Measurements from ENCODE around the gene SRCAP.

The SRCAP gene

GRCh38 chr16:30720086-30720485, 21.1 kb downstream of the SRCAP start:
- Histone ChIP-seq H3K36me3 (ENCODE audit: control insufficient read depth, insufficient read depth, low read length) (peaks cover 60% of the 10 kb centered on the region), H3K27me3 (ENCODE audit: control insufficient read depth, insufficient read depth, low read length) (no peaks in the 10 kb centered on the region), H3K4me1 (ENCODE audit: control insufficient read depth, insufficient read depth, low read length) (no peaks in the 10 kb centered on the region; the same call in 1 of the 2 replicates), H3K9me3 (ENCODE audit: control insufficient read depth, insufficient read depth, low read length) (no peaks in the 10 kb centered on the region), H3K4me3 (ENCODE audit: low read length) (no peak overlapping the region), H3K27ac (ENCODE audit: low read length) (no peak overlapping the region)
- WGBS (ENCODE audit: insufficient coverage, insufficient read length), result no CpG with 5 or more reads among the region's 11 CpGs
- no peak for DNase-seq (ENCODE audit: low read depth, low spot score)

GRCh38 chr16:30720694-30721093, 21.7 kb downstream of the SRCAP start:
- Histone ChIP-seq H3K4me3 (ENCODE audit: low read length) (no peak overlapping the region), H3K4me1 (ENCODE audit: control insufficient read depth, insufficient read depth, low read length) (no peaks in the 10 kb centered on the region; the same call in 1 of the 2 replicates), H3K9me3 (ENCODE audit: control insufficient read depth, insufficient read depth, low read length) (no peaks in the 10 kb centered on the region), H3K36me3 (ENCODE audit: control insufficient read depth, insufficient read depth, low read length) (peaks cover 63% of the 10 kb centered on the region), H3K27me3 (ENCODE audit: control insufficient read depth, insufficient read depth, low read length) (no peaks in the 10 kb centered on the region), H3K27ac (ENCODE audit: low read length) (no peak overlapping the region)
- DNase-seq (ENCODE audit: low read depth, low spot score), result no peak
- WGBS (ENCODE audit: insufficient coverage, insufficient read length), result no CpG with 5 or more reads among the region's 9 CpGs

- DNase-seq (ENCODE audit: low read depth, low spot score), result no peak
- H3K27ac ChIP-seq (ENCODE audit: low read length), result no peak overlapping the region
- H3K4me1 ChIP-seq (ENCODE audit: control insufficient read depth, insufficient read depth, low read length), result no peaks in the 10 kb centered on the region; the same call in 1 of the 2 replicates
- no CpG with 5 or more reads among the region's 8 CpGs for WGBS (ENCODE audit: insufficient coverage, insufficient read length)
- peaks cover 58% of the 10 kb centered on the region for H3K36me3 ChIP-seq (ENCODE audit: control insufficient read depth, insufficient read depth, low read length)
- no peaks in the 10 kb centered on the region for H3K9me3 ChIP-seq (ENCODE audit: control insufficient read depth, insufficient read depth, low read length)
- no peak overlapping the region for H3K4me3 ChIP-seq (ENCODE audit: low read length)
- H3K27me3 ChIP-seq (ENCODE audit: control insufficient read depth, insufficient read depth, low read length), result no peaks in the 10 kb centered on the region
Observed at GRCh38 chr16:30721167-30721566, 22.2 kb downstream of the SRCAP start.

DNA sequence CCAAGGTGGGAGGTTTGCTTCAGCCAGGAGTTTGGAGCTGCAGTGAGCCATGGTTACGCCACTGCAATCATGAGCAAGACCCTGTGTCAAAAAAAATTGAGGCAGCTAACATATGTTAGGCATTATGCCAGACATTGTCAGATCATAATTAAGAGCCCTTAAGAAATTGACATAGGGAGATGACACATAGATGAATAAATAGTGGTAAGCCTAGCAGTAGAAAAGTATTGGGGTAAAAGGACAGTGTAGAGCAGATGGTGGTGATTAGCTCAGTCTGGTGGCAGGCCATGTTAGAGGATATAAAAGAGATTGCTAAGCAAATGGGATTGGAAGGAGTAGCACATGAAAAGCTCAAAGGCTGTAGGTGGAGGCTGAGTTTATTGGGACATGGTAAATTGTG, 22.6 kb downstream of the SRCAP start:
- Histone ChIP-seq H3K4me1 (ENCODE audit: control insufficient read depth, insufficient read depth, low read length) (no peaks in the 10 kb centered on the region; the same call in 1 of the 2 replicates), H3K4me3 (ENCODE audit: low read length) (no peak overlapping the region), H3K9me3 (ENCODE audit: control insufficient read depth, insufficient read depth, low read length) (no peaks in the 10 kb centered on the region), H3K36me3 (ENCODE audit: control insufficient read depth, insufficient read depth, low read length) (peaks cover 55% of the 10 kb centered on the region), H3K27ac (ENCODE audit: low read length) (no peak overlapping the region), H3K27me3 (ENCODE audit: control insufficient read depth, insufficient read depth, low read length) (no peaks in the 10 kb centered on the region)
- no CpG with 5 or more reads among the region's 1 CpG for WGBS (ENCODE audit: insufficient coverage, insufficient read length)
- DNase-seq (ENCODE audit: low read depth, low spot score), result no peak

DNA sequence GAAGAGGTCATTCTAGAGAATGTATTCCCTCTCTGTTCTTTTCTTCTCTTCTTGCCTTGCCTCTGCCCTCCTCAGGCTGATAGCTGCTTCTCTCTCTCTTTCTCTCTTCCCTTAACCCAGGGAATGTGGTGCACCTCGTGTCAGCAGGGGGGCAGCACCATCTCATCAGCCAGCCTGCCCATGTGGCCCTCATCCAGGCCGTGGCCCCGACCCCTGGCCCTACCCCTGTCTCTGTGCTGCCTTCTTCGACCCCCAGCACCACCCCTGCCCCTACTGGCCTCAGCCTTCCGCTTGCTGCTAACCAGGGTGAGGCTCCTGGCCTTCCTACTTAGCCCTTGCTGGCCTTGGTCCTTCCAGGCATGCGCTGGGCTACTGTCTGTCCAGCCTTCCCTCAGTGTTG, 23.5 kb downstream of the SRCAP start:
- no CpG with 5 or more reads among the region's 6 CpGs for WGBS (ENCODE audit: insufficient coverage, insufficient read length)
- no peak overlapping the region for H3K4me3 ChIP-seq (ENCODE audit: low read length)
- no peaks in the 10 kb centered on the region; the same call in 1 of the 2 replicates for H3K4me1 ChIP-seq (ENCODE audit: control insufficient read depth, insufficient read depth, low read length)
- peaks cover 53% of the 10 kb centered on the region for H3K36me3 ChIP-seq (ENCODE audit: control insufficient read depth, insufficient read depth, low read length)
- no peaks in the 10 kb centered on the region for H3K27me3 ChIP-seq (ENCODE audit: control insufficient read depth, insufficient read depth, low read length)
- H3K9me3 ChIP-seq (ENCODE audit: control insufficient read depth, insufficient read depth, low read length), result no peaks in the 10 kb centered on the region
- no peak for DNase-seq (ENCODE audit: low read depth, low spot score)
- no peak overlapping the region for H3K27ac ChIP-seq (ENCODE audit: low read length)

DNA sequence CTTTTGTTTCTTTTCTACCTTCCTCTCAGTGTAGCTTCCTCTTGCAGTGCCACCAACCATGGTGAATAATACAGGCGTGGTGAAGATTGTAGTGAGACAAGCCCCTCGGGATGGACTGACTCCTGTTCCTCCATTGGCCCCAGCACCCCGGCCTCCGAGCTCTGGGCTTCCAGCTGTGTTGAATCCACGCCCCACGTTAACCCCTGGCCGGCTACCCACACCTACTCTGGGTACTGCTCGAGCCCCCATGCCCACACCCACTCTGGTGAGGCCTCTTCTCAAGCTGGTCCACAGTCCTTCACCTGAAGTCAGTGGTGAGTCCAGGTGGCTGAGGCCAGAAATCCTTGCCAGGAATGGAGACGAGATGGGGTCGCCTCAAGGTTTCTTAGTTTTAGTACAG, 23.9 kb downstream of the SRCAP start:
- DNase-seq (ENCODE audit: low read depth, low spot score), result no peak
- no peaks in the 10 kb centered on the region for H3K9me3 ChIP-seq (ENCODE audit: control insufficient read depth, insufficient read depth, low read length)
- no peaks in the 10 kb centered on the region for H3K27me3 ChIP-seq (ENCODE audit: control insufficient read depth, insufficient read depth, low read length)
- H3K4me1 ChIP-seq (ENCODE audit: control insufficient read depth, insufficient read depth, low read length), result no peaks in the 10 kb centered on the region; the same call in 1 of the 2 replicates
- H3K4me3 ChIP-seq (ENCODE audit: low read length), result no peak overlapping the region
- H3K27ac ChIP-seq (ENCODE audit: low read length), result no peak overlapping the region
- H3K36me3 ChIP-seq (ENCODE audit: control insufficient read depth, insufficient read depth, low read length), result peaks cover 53% of the 10 kb centered on the region
- WGBS (ENCODE audit: insufficient coverage, insufficient read length), result no CpG with 5 or more reads among the region's 10 CpGs

GRCh38 chr16:30723725-30724355, 24.9 kb downstream of the SRCAP start:
- Histone ChIP-seq H3K4me3 (ENCODE audit: low read length) (no peak overlapping the region), H3K36me3 (ENCODE audit: control insufficient read depth, insufficient read depth, low read length) (peaks cover 53% of the 10 kb centered on the region), H3K9me3 (ENCODE audit: control insufficient read depth, insufficient read depth, low read length) (no peaks in the 10 kb centered on the region), H3K27ac (ENCODE audit: low read length) (no peak overlapping the region), H3K27me3 (ENCODE audit: control insufficient read depth, insufficient read depth, low read length) (no peaks in the 10 kb centered on the region), H3K4me1 (ENCODE audit: control insufficient read depth, insufficient read depth, low read length) (peaks cover 1% of the 10 kb centered on the region; the same call in 1 of the 2 replicates)
- DNase-seq (ENCODE audit: low read depth, low spot score), result no peak
- no CpG with 5 or more reads among the region's 12 CpGs for WGBS (ENCODE audit: insufficient coverage, insufficient read length)

- no peak overlapping the region for H3K4me3 ChIP-seq (ENCODE audit: low read length)
- WGBS (ENCODE audit: insufficient coverage, insufficient read length), result no CpG with 5 or more reads among the region's 23 CpGs
- no peaks in the 10 kb centered on the region for H3K9me3 ChIP-seq (ENCODE audit: control insufficient read depth, insufficient read depth, low read length)
- H3K36me3 ChIP-seq (ENCODE audit: control insufficient read depth, insufficient read depth, low read length), result peaks cover 51% of the 10 kb centered on the region
- H3K27me3 ChIP-seq (ENCODE audit: control insufficient read depth, insufficient read depth, low read length), result no peaks in the 10 kb centered on the region
- H3K27ac ChIP-seq (ENCODE audit: low read length), result no peak overlapping the region
- peaks cover 1% of the 10 kb centered on the region; the same call in 1 of the 2 replicates for H3K4me1 ChIP-seq (ENCODE audit: control insufficient read depth, insufficient read depth, low read length)
- no peak for DNase-seq (ENCODE audit: low read depth, low spot score)
Observed at GRCh38 chr16:30724641-30725417, 25.9 kb downstream of the SRCAP start.

- no peak for DNase-seq (ENCODE audit: low read depth, low spot score)
- WGBS (ENCODE audit: insufficient coverage, insufficient read length), result no CpG with 5 or more reads among the region's 3 CpGs
- Histone ChIP-seq H3K36me3 (ENCODE audit: control insufficient read depth, insufficient read depth, low read length) (peaks cover 47% of the 10 kb centered on the region), H3K4me3 (ENCODE audit: low read length) (no peak overlapping the region), H3K27me3 (ENCODE audit: control insufficient read depth, insufficient read depth, low read length) (no peaks in the 10 kb centered on the region), H3K27ac (ENCODE audit: low read length) (no peak overlapping the region), H3K9me3 (ENCODE audit: control insufficient read depth, insufficient read depth, low read length) (no peaks in the 10 kb centered on the region), H3K4me1 (ENCODE audit: control insufficient read depth, insufficient read depth, low read length) (peaks cover 1% of the 10 kb centered on the region; the same call in 1 of the 2 replicates)
Observed at GRCh38 chr16:30725418-30725792, 26.4 kb downstream of the SRCAP start.

DNA sequence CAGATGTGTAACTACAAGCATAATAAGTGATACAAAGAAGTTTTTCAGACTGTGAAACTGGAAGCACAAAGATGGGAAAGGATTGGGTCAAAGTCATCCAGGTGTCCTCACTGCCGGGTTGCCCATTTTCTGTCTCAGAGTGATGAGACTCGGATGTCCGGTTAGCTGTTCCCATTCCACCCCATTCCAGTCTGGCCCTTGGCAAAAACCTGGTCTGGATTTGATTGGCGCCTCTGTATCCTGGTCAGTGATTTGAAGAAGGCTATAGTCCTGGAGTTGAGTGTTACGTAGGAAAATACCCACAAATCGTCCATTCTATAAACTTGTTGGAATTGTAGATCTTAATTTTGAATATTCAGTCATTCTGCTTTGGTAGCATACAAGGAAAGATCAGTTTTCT, 29.4 kb downstream of the SRCAP start:
- peaks cover 22% of the 10 kb centered on the region for H3K36me3 ChIP-seq (ENCODE audit: control insufficient read depth, insufficient read depth, low read length)

More for the DNA sequence above, 29.4 kb downstream of the SRCAP start:
- WGBS (ENCODE audit: insufficient coverage, insufficient read length), result no CpG with 5 or more reads among the region's 6 CpGs
- no peak overlapping the region for H3K27ac ChIP-seq (ENCODE audit: low read length)
- no peaks in the 10 kb centered on the region for H3K9me3 ChIP-seq (ENCODE audit: control insufficient read depth, insufficient read depth, low read length)
- no peak for DNase-seq (ENCODE audit: low read depth, low spot score)
- 0 out of 2 replicates have a peak, but pooled peaks cover 1% of the 10 kb centered on the region for H3K4me1 ChIP-seq (ENCODE audit: control insufficient read depth, insufficient read depth, low read length)
- H3K27me3 ChIP-seq (ENCODE audit: control insufficient read depth, insufficient read depth, low read length), result no peaks in the 10 kb centered on the region
- H3K4me3 ChIP-seq (ENCODE audit: low read length), result no peak overlapping the region
